Measurements from ENCODE around the gene SUB1.
A peak's percentile ranks its signal among the peaks of the same experiment; 100 is the strongest.

The SUB1 gene

GRCh38 chr5:32538031-32538547 is 47.3 kb upstream of the SUB1 start:
- H3K27me3 ChIP-seq (replicated peaks; ENCODE audit: insufficient read depth, low read length) = no peaks in the 10 kb centered on the region
- H3K36me3 ChIP-seq (replicated peaks; ENCODE audit: insufficient read depth, low read length) = no peaks in the 10 kb centered on the region
- H2AFZ ChIP-seq (ENCODE audit: low read length) = no peak overlapping the region
- H3K4me1 ChIP-seq (ENCODE audit: low read length) = peaks cover 93% of the 10 kb centered on the region
- H3F3A ChIP-seq (ENCODE audit: insufficient read depth, low read length) = peaks cover 71% of the 10 kb centered on the region
- peak overlapping the region; percentile 97 for H3K27ac ChIP-seq (ENCODE audit: low read length)
- H3K9me3 ChIP-seq (replicated peaks; ENCODE audit: insufficient read depth, low read length) = no peaks in the 10 kb centered on the region
- H3K79me2 ChIP-seq (ENCODE audit: low read length) = peaks cover 72% of the 10 kb centered on the region
- no peaks in the 10 kb centered on the region for H4K20me1 ChIP-seq (ENCODE audit: insufficient read depth, low read length)
- peak; percentile 91 for DNase-seq
- H3K4me3 ChIP-seq (ENCODE audit: low read length) = no peak overlapping the region
- H3K4me2 ChIP-seq (ENCODE audit: low read depth, low read length) = peak overlapping the region; percentile 88
- TF ChIP-seq EZH2 (optimal IDR thresholded peaks at IDR 0.05; ENCODE audit: low read depth, low read length) (no peak), EZH2phosphoT487 (IDR thresholded peaks at IDR 0.05; ENCODE audit: low read length) (no peak), CTCF (IDR thresholded peaks at IDR 0.05; ENCODE audit: low read length) (no peak)
- H3K9ac ChIP-seq (ENCODE audit: low read length) = peak overlapping the region; percentile 52
- H3K9me2 ChIP-seq (replicated peaks; ENCODE audit: insufficient read depth, low read length) = no peaks in the 10 kb centered on the region

DNA sequence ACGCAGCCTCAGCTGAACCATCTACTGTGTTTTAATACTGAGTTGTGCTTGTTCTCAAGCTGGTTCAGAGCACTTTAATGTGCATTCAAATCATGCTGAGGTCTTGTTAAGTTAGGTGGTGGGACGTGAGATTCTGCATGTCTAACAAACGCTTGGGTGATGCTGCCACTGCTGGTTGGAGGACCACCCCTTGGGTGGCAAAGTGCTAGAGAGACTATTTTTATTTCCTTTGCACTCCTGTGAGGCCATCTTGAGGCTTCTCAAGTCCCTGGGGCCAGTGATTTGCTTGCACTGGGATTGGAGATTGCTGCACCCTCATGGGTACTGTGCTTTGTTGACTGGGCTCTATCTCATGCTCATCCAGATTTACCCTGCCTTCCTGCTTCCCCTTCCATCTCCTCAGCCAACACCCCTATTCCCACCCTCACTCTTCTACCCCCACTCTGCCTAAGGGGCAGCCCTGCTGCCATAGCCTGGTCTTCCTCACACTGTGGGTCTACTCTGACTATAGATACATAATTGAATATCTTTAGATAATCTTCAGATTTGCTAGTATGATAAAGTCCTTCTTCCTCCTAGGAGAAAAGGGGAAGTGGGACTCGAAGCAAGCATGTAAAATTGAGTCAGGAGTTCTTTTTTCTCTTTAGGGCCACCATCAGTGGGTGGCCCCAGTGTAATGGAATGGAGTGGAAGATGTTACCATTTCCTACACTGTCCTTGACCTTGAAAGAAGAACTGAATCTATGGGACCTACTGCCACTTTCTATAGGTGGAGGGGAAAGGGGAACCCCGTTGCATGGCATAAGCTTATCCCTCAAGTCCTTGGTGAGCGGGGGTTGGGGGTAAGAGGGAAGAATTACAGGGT is 45.1 kb upstream of the SUB1 start:
- Histone ChIP-seq H3K9me3 (replicated peaks; ENCODE audit: insufficient read depth, low read length) (no peaks in the 10 kb centered on the region), H3K36me3 (replicated peaks; ENCODE audit: insufficient read depth, low read length) (no peaks in the 10 kb centered on the region), H3K79me2 (ENCODE audit: low read length) (peaks cover 69% of the 10 kb centered on the region), H3K27ac (ENCODE audit: low read length) (peak overlapping the region; percentile 96), H3K4me1 (ENCODE audit: low read length) (peaks cover 79% of the 10 kb centered on the region), H2AFZ (ENCODE audit: low read length) (no peak overlapping the region), H3F3A (ENCODE audit: insufficient read depth, low read length) (peaks cover 72% of the 10 kb centered on the region), H3K4me3 (ENCODE audit: low read length) (no peak overlapping the region), H3K27me3 (replicated peaks; ENCODE audit: insufficient read depth, low read length) (no peaks in the 10 kb centered on the region), H3K9ac (ENCODE audit: low read length) (no peak overlapping the region), H4K20me1 (ENCODE audit: insufficient read depth, low read length) (no peaks in the 10 kb centered on the region), H3K9me2 (replicated peaks; ENCODE audit: insufficient read depth, low read length) (no peaks in the 10 kb centered on the region), H3K4me2 (ENCODE audit: low read depth, low read length) (peak overlapping the region; percentile 5; the same call in 1 of the 2 replicates)
- TF ChIP-seq EZH2 (optimal IDR thresholded peaks at IDR 0.05; ENCODE audit: low read depth, low read length) (no peak), EZH2phosphoT487 (IDR thresholded peaks at IDR 0.05; ENCODE audit: low read length) (no peak), CTCF (IDR thresholded peaks at IDR 0.05; ENCODE audit: low read length) (no peak)
- no peak for DNase-seq

DNA sequence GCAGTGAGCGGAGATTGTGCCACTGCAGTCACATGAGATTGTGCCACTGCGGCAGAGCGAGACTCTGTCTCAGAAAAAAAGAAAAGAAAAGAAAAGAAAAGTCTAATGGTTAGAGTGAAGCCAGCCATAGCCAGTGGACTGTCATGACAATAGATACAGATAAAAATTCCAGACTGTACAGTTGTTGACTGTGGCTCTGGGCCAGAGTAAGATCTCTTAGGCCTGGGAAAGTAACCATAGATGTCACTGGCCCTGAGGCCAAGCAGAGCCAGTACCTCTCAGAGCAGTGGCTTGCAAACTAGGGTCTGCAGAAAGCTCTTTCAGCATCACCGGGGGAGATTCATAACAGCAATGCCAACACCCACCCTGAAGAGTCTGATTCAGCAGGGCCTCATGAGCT is 44.1 kb upstream of the SUB1 start:
- Histone ChIP-seq H2AFZ (ENCODE audit: low read length) (no peak overlapping the region), H3K27me3 (replicated peaks; ENCODE audit: insufficient read depth, low read length) (no peaks in the 10 kb centered on the region), H3K9me2 (replicated peaks; ENCODE audit: insufficient read depth, low read length) (no peaks in the 10 kb centered on the region), H3K9me3 (replicated peaks; ENCODE audit: insufficient read depth, low read length) (no peaks in the 10 kb centered on the region), H3K4me3 (ENCODE audit: low read length) (no peak overlapping the region), H3K4me1 (ENCODE audit: low read length) (peaks cover 70% of the 10 kb centered on the region), H4K20me1 (ENCODE audit: insufficient read depth, low read length) (no peaks in the 10 kb centered on the region), H3K4me2 (ENCODE audit: low read depth, low read length) (no peak overlapping the region), H3K27ac (ENCODE audit: low read length) (peak overlapping the region; percentile 96; the same call in 1 of the 2 replicates), H3K9ac (ENCODE audit: low read length) (no peak overlapping the region), H3F3A (ENCODE audit: insufficient read depth, low read length) (peaks cover 61% of the 10 kb centered on the region), H3K36me3 (replicated peaks; ENCODE audit: insufficient read depth, low read length) (no peaks in the 10 kb centered on the region), H3K79me2 (ENCODE audit: low read length) (peaks cover 66% of the 10 kb centered on the region)
- no peak for DNase-seq
- TF ChIP-seq EZH2 (optimal IDR thresholded peaks at IDR 0.05; ENCODE audit: low read depth, low read length) (no peak), CTCF (IDR thresholded peaks at IDR 0.05; ENCODE audit: low read length) (no peak), EZH2phosphoT487 (IDR thresholded peaks at IDR 0.05; ENCODE audit: low read length) (no peak)
